Measurements from ENCODE around the gene IDE.

Gene IDE

GRCh38 chr10:92432596-92432995 lies 141.3 kb downstream of the IDE start:
- H3K27me3 ChIP-seq (ENCODE audit: low read length): no peaks in the 10 kb centered on the region
- no peaks in the 10 kb centered on the region for H3K9me3 ChIP-seq (ENCODE audit: insufficient read depth, low read length)
- H3K79me2 ChIP-seq (ENCODE audit: insufficient read depth, low read length): no peaks in the 10 kb centered on the region
- TF ChIP-seq EZH2phosphoT487 (conservative IDR thresholded peaks at IDR 0.05; ENCODE audit: low read length): no peak
- no peak for TF ChIP-seq CTCF (IDR thresholded peaks at IDR 0.05; ENCODE audit: insufficient read depth, low read length, poor library complexity, severe bottlenecking)
- no peaks in the 10 kb centered on the region for H3K36me3 ChIP-seq (ENCODE audit: low read length)
- no peak overlapping the region for H3K27ac ChIP-seq (ENCODE audit: low read depth, low read length)
- no peaks in the 10 kb centered on the region for H3K9me2 ChIP-seq (replicated peaks; ENCODE audit: insufficient read depth, low read length)
- H4K20me1 ChIP-seq (ENCODE audit: low read depth, low read length): no peaks in the 10 kb centered on the region
- H3K4me2 ChIP-seq (ENCODE audit: low read depth, low read length, poor library complexity, severe bottlenecking): no peak overlapping the region
- H3F3A ChIP-seq (ENCODE audit: insufficient read depth): no peaks in the 10 kb centered on the region
- H2AFZ ChIP-seq (ENCODE audit: low read depth, low read length, severe bottlenecking): no peak overlapping the region
- H3K4me3 ChIP-seq (ENCODE audit: insufficient read depth, low read length, poor library complexity, severe bottlenecking): no peak overlapping the region
- H3K9ac ChIP-seq (ENCODE audit: low read length): no peak overlapping the region

GRCh38 chr10:92430103-92430502 lies 143.8 kb downstream of the IDE start:
- no peak overlapping the region for H2AFZ ChIP-seq (ENCODE audit: low read depth, low read length, severe bottlenecking)
- H3K4me3 ChIP-seq (ENCODE audit: insufficient read depth, low read length, poor library complexity, severe bottlenecking): no peak overlapping the region
- H3K4me2 ChIP-seq (ENCODE audit: low read depth, low read length, poor library complexity, severe bottlenecking): no peak overlapping the region
- H3K27me3 ChIP-seq (ENCODE audit: low read length): no peaks in the 10 kb centered on the region
- no peaks in the 10 kb centered on the region for H4K20me1 ChIP-seq (ENCODE audit: low read depth, low read length)
- no peaks in the 10 kb centered on the region for H3K9me3 ChIP-seq (ENCODE audit: insufficient read depth, low read length)
- no peak overlapping the region for H3K27ac ChIP-seq (ENCODE audit: low read depth, low read length)
- no peaks in the 10 kb centered on the region for H3K79me2 ChIP-seq (ENCODE audit: insufficient read depth, low read length)
- H3K9ac ChIP-seq (ENCODE audit: low read length): no peak overlapping the region
- no peaks in the 10 kb centered on the region for H3K9me2 ChIP-seq (replicated peaks; ENCODE audit: insufficient read depth, low read length)
- H3K36me3 ChIP-seq (ENCODE audit: low read length): no peaks in the 10 kb centered on the region
- TF ChIP-seq EZH2phosphoT487 (conservative IDR thresholded peaks at IDR 0.05; ENCODE audit: low read length) (no peak), CTCF (IDR thresholded peaks at IDR 0.05; ENCODE audit: insufficient read depth, low read length, poor library complexity, severe bottlenecking) (no peak)
- H3F3A ChIP-seq (ENCODE audit: insufficient read depth): no peaks in the 10 kb centered on the region

- H2AFZ ChIP-seq (ENCODE audit: low read depth, low read length, severe bottlenecking): no peak overlapping the region
- no peaks in the 10 kb centered on the region for H3K79me2 ChIP-seq (ENCODE audit: insufficient read depth, low read length)
- no peaks in the 10 kb centered on the region for H3F3A ChIP-seq (ENCODE audit: insufficient read depth)
- no peak for TF ChIP-seq EZH2phosphoT487 (conservative IDR thresholded peaks at IDR 0.05; ENCODE audit: low read length)
- TF ChIP-seq CTCF (IDR thresholded peaks at IDR 0.05; ENCODE audit: insufficient read depth, low read length, poor library complexity, severe bottlenecking): no peak
- no peak overlapping the region for H3K9ac ChIP-seq (ENCODE audit: low read length)
- no peak overlapping the region for H3K4me2 ChIP-seq (ENCODE audit: low read depth, low read length, poor library complexity, severe bottlenecking)
- H3K27me3 ChIP-seq (ENCODE audit: low read length): no peaks in the 10 kb centered on the region
- no peak overlapping the region for H3K4me3 ChIP-seq (ENCODE audit: insufficient read depth, low read length, poor library complexity, severe bottlenecking)
- no peaks in the 10 kb centered on the region for H4K20me1 ChIP-seq (ENCODE audit: low read depth, low read length)
- no peaks in the 10 kb centered on the region for H3K9me2 ChIP-seq (replicated peaks; ENCODE audit: insufficient read depth, low read length)
- no peaks in the 10 kb centered on the region for H3K9me3 ChIP-seq (ENCODE audit: insufficient read depth, low read length)
- H3K27ac ChIP-seq (ENCODE audit: low read depth, low read length): no peak overlapping the region
- H3K36me3 ChIP-seq (ENCODE audit: low read length): no peaks in the 10 kb centered on the region
Measured at GRCh38 chr10:92421550-92421949, 152.3 kb downstream of the IDE start.
